Stimulated activated naive CD8-positive, alpha-beta T cell treated with anti-CD3 and anti-CD28 coated beads, Interleukin-15, Interleukin-2, amounts not matched to agents 100 U/mL and 50 U/mL, for 24 hours (primary cell): ENCODE data around the gene FOXJ1.
"Not testable (repeated sequence)": the region's sequence is repeated elsewhere in the genome, so short reads cannot be mapped to it uniquely, and the experiment has no call there.

Experiments used
- ATAC-seq: fragments of 150-1000 bp; cut with Tn5 transposase; one replicate; pipeline ENCODE4 v1.10.0; 2021
- DNase-seq: peaks from one replicate; pipeline ENCODE4 v3.0.0; 2021

FOXJ1 gene, protein sequence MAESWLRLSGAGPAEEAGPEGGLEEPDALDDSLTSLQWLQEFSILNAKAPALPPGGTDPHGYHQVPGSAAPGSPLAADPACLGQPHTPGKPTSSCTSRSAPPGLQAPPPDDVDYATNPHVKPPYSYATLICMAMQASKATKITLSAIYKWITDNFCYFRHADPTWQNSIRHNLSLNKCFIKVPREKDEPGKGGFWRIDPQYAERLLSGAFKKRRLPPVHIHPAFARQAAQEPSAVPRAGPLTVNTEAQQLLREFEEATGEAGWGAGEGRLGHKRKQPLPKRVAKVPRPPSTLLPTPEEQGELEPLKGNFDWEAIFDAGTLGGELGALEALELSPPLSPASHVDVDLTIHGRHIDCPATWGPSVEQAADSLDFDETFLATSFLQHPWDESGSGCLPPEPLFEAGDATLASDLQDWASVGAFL

DNA sequence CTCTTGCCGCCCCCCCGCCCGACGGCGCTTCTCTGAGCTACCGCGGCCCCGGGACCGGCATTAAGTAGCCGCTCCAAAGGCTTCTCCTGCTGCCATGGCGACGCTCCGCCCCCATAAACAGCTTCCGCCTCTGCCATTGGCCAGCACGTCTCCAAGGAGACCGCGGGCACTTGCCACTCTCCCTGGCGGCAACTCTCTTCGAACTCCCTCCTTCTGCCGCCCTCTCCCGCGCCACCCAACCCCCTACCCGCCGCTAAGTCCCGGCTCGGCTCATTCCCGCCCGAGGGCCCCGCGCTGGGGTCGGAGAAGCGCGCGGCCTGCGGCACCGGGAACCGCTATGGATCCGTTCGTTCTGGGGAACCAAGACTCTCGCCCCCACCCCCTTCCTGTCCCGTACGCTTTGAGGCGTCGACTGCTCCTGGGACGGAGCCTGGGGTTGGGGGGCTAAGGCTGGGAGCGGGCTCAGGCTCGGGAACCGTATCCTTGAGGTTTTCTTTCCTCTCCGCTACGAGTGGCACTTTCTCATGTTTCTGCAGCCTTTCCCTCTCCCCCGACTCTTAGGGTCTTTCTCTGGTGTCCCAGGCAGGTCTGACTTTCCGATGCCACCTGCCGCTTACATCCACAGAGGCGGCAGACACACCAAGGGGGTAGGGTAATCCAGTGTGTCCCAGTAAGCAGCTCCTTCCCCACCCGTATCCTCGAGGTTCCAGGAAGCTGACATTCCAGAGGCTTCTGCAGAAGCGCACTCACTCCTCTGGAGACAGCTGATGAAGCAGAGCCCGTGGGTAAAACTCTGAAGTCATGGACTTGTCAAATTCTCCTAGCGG lies at the start of gene FOXJ1:
FOXJ1 (minus strand) TSS at position 34 of the 827 bp plus-strand sequence. CDS start 850 bp downstream, outside the sequence.
- peak; percentile 82 for ATAC-seq
- DNase-seq: peak; percentile 91

DNA sequence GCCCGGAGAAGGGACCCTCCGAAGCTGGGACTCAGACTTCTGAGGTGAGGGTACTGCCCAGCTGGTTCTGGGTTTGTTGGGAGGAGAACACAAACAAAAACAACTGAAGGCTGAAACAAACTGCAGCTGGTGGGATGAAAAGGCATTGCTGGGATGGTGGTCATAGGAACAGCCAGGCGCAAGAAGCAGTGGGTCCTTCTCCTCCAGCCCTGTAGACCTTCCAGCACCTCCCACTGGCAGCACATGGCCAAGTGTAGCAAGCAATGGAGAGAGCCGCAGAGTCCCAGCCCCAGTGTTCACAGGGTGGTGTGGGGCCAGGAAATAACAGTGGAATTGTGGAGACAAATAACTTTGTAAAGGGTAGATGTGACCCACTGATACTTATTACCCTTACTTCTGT lies 48.7 kb upstream of the FOXJ1 start:
- DNase-seq: no peak
- ATAC-seq: no peak

DNA sequence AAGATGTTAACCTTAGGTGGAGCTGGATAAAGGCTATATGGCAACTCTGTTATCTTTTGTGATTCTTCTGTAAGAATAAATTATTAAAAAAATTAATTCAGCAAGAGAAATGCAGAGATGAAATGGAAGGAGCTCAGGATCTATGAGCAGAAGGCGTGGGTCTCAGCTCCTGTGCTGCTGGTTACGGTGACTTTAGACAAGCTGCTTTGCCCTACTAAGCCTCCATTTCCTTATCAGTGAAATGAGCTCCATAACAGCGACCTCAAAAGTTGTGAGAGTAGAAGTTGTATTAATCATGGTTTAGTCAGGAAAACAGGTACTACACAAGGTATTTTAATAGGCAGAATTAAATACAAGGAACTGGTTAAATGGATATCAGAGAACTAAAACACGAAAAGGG lies 48.2 kb upstream of the FOXJ1 start:
- DNase-seq: no peak
- no peak for ATAC-seq

DNA sequence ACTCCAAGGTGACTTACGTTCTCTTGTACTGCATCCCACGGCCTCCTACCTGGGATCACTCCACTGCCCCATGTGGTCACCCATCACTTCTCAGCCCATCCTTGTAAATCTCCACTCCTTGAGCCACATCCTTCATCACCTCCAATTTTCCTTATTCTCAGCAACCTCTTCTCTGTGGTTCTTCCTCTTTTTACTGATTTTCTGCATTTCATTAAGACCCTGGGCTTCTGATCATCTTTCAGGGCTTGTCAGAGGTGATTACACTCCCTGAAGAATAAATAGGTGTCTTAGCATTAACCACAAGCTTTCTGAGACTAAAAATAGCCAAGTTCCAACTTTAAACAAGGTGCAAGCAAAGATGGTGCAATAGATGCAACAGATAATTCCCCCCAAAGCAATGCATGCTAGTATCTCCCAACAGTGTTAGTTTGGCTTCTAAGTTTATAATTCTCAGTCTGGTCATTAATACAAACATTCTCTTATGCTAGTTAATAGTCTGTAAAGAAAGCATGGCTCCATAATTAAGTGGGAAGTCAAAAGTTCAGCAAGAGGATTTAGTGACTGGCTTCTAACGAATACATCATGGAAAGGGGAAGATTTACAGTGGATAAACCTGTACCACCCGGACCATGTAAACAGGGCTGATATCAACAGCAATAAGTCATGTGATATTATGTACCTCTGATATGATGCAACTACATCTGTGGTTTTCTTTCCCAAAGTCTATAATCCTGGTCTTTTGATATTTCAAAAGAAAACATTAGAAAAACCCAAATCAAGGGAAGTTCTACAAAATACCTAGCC lies 47.4 kb upstream of the FOXJ1 start:
- ATAC-seq (no peak), DNase-seq (no peak)

DNA sequence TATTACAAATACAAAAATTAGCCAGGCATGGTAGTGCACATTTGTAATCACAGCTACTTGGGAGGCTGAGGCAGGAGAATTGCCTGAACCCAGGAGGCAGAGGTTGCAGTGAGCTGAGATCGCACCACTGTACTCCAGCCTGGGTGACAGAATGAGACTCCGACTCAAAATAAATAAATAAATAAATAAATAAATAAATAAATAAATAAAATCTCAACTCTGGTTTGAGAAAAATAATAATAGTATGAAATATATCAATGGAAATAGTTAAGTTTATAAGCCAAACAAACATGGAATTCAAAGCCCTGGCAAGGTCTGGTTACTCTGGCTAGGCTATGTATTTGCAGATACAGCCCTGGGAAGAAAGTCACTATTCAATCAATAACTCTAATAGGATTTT lies 45.7 kb upstream of the FOXJ1 start:
- DNase-seq, ATAC-seq: not testable (repeated sequence)

DNA sequence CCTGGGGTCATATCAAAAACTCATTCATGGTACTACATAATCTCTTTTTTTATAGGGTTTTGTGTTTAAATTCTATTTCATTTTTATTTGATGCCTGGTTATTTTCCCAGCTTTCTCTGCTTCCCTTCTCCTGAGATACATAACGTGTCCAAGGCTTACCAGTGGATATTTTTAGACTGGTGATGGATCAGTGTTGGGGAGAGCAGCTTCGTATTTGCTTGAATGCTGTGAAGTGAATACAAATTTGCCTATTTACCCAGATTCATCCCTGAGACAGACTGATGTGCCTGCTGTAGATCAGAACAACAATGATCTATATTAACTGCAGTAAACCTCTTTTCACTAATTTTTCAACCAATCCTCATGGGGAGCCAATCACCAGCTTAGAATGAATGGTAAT lies 43.2 kb upstream of the FOXJ1 start:
- DNase-seq: no peak
- ATAC-seq: no peak

DNA sequence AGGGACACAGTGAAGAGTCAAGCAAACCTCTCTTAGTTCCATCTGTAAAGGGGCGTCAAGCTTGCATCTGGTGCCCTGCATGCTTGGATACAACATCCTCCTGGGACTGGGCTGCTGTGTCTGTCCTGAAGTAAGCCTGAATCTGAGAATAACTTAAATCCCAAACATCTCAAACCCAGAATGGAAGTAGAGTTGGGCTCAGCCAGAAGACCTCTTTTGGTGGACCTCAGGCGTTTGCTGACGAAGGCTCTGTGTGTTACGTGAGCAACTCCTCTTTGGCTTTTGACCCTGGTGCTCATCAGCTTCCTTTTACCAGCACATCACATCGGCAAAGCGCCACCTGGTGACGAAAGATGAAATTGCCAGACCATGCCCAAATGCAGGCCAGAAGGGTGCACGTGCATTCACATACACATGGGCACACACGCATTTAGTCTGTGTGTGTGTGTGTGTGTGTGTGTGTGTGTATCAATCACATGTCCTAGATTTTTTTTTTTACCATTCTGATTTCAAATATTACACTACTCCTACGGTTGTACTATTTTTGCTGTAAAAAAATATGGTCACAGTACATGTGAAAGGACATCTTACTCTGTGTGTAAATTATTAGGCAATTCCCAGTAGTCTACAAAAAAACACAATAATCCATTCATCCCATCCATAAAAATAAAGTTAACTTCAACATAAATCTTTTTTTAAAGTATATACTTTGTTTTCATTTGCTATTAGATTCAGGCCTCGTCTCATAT lies 41.1 kb upstream of the FOXJ1 start:
- peak; percentile 84 for ATAC-seq
- DNase-seq: peak; percentile 95

DNA sequence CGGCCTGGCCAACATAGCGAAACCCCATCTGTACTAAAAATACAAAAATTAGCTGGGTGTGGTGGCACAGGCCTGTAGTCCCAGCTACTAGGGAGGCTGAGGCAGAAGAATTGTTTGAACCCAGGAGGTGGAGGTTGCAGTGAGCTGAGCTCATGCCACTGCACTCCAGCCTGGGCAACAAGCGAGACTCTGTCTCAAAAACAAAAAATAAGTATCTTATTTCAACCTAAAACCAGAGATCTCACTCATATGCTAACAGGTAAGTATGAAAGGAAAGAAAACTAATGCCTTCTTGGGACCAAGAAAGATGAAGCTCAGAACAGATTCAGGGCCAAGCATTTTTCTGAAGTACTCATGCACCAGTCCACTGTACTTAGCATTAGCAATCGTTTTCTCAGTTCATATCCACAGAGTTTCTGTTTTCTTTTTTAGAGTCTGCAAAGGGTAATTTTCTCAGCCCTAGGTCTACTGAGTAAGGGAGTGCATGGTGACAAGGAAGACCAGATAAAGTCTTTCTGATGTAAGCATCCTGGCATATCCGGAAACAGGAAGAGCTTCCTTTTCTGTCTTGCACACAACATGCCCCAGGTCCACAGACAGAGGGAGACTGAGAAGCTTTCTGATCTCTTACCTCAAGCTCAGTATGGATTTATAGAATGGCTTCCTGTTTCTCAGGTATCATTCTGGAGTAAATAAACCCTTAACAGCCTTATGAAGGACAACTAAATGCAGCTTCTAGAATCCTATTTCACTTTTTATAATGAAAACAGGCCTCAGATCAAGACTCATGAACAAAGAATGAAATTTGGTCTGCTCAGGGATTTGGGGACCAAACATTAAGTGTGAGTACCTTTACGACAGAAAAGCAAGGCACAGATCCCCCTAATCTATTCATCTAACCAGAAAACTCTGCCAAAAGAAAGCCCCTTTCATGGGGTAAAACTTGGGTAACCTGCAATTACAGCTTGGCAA lies 38.7 kb upstream of the FOXJ1 start:
- ATAC-seq: peak; percentile 70
- no peak for DNase-seq

DNA sequence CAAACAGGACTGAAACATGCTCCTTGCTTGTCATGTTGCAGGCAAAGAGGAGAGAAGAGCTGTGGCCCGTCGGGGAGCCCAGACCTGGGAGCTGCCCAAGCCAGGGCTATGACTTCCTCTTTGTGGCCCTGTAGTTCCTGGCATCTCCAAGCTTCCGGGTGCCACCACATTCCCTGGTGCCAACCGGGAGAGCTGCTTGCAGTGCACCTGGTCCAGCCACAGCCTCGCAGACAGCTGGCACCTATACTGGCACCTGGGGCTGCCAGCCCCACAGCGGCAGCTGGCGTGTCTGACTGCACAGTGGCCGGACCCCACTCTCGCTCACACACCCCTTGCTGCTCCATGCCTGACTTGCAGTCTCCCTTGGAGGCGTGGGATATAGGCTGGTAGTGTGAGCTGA lies 37.1 kb upstream of the FOXJ1 start:
- no peak for DNase-seq
- no peak for ATAC-seq

DNA sequence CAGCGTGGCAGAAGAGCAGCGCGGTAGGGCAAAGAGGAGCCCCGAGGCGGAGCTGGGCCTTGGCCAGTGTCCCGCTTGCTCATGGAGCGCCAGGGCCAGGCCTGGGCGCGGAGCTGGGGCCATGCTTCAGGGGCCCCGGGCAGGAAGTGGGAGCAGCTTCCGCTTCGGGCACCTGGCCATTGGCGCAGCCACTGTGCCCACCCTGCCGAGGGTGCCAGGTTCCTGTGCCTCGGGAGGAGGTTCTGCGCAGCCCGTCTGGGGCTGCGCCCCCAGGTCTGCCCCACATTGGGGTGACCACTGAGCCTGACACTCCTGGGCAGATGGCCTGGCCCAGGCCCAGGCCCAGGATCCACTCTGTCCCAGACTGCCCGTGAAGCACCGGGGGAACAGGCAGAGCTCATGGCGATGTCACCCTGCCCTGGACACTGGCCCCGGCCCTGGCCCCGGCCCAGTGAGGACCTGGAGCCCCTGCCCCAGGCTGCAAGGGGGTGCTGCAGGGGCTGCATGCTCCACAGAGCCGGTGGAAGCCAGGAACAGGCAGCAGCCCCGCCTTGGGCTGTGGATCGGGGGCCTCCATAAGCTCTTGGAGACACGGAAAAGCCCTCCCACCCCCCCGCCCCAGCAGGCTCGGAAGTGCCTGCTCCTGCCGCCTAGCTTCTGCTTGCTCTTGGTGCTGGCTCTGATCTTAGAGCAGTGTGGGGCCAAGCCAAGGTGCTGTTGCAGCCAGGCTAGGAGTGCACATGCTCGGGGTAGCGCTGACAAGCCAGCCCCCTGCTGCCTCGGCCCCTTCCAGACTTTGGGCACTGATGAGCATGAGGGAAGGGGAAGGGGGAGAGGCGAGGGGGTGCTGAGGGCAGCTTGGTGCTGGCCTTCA lies 35.9 kb upstream of the FOXJ1 start:
- DNase-seq (no peak), ATAC-seq (no peak)

DNA sequence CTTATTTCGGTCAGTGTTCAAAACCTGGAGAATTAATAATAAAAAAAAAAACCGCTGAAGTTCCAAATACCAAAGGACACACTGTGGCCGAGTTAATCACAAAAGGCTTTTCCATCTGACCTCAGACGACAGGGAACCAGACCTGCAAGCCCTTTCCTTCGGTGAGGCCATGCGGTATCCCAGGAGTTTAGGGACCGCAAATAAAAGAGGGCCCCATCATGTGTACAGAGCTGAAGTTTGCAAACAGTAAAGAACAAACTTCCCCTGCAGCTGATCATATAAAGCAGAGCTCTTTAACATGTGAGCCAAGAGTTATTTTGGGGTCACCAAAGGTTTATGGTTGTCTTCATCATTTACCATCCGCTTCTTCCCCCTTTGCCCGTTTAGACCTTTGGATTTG lies 33.0 kb upstream of the FOXJ1 start:
- ATAC-seq (no peak), DNase-seq (no peak)

DNA sequence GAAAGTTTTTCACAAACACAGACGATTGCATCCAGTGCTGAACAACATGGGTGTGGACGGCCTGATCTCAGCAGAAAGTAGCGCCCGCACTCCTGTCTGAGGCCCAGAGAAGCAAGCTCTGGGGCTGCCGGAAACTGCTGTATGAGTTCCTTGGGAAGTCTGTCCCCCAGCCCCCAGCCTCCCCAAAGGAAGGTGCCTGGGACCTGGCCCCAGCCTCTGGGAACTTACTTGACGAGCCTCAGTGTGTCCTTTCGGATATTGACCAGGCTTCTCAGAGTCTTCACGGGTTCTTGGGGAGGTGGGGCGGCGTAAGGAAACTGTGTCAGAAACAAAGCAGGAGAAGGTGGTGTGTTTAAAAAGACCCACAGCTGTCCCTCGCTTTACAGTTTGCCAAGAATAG lies 32.4 kb upstream of the FOXJ1 start:
- ATAC-seq (no peak), DNase-seq (no peak)

DNA sequence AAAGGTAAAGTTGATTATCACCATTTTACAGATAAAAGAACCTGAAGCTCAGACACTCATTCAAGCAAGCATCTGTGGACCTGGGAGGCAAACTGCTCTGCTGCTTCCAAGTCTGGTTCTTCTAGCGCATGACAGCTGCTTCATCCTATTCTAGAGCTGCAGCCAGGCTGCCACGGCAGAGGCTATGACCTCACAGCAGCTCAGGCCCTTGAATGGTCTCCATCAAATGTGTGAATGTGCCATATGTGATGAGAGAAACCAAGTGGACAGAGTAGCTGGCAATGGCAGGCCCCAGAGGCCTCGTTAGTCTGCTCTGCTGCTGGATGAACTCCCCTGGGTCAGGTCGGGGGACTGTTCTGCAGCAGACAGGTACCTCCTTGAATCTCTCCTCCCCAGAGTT lies 30.7 kb upstream of the FOXJ1 start:
- ATAC-seq (no peak), DNase-seq (no peak)

DNA sequence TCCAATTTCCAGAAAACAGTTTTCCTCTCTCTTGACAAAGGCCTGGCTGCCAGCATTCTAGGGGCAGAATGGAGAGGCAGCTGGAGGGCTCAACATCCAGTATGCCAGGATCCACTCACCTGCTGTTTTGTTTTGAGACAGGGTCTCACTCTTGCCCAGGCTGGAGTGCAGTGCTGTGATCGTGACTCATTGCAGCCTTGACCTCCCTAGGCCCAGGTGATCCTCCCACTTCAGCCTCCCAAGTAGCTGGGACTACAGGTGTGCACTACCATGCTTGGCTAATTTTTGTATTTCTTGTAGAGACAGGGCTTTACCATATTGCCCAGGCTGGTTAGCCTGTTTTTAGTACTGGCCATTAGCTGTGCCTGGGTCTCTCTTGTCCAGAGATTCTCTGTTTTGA lies 29.1 kb upstream of the FOXJ1 start:
- no peak for ATAC-seq

DNA sequence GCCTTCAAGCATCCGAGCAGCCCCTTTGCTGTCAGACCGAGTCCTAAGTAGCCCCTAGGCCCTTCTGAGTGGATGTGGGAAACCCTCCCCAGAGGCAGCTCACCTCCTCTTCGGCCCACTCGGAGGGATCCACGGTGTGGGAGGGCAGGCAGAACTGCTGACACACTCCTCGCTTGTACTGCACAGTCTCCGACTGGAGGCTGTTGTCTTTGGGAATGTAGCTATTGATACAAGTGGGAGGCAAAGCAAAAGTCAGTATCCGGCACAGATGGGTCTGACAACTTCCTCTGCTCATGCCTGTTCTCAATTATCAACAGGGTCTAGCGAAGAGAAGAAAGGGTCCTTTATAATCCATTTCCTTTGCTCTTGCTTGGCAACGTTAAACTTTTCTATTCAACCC lies 25.9 kb upstream of the FOXJ1 start:
- ATAC-seq (no peak), DNase-seq (no peak)

More for the DNA sequence above, 29.1 kb upstream of the FOXJ1 start:
- DNase-seq: no peak

DNA sequence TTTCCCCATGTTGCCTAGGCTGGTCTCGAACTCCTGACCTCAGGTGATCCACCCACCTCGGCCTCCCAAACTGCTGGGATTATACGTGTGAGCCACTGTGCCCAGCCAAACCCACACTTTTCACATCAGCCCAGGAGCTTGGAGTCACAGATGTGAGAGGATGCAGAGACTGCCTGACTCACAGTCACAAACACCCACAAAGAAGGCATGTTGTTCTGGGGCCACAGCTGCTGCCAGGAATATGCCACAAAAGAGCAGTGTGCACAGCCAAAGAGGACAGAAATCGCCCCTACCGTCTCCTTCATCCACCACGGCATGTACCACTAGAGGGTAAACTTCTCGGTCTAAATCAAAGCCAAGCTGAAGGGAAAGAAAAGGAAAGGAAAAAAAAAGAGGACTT lies 25.1 kb upstream of the FOXJ1 start:
- DNase-seq (no peak), ATAC-seq (peak; percentile 71)

DNA sequence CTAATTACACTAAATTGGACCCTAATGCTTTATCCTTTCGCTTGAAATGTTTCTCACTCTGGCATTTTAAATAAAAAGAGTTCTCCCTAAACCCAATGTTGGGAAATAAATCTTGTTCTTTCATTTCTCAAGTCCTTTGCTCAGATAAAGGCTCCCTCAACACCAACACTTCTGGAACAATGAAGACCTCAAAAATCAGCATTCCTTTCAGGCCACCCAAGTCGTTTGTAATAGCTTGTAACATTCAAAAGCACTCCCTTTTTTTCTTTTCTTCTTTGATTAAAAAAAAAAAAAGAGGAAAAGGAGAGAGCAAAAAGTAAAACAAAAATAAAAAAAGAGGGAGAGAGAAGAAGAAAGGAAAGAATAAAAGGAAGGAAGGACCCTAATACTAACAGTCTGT lies 23.3 kb upstream of the FOXJ1 start:
- DNase-seq: no peak
- no peak for ATAC-seq

DNA sequence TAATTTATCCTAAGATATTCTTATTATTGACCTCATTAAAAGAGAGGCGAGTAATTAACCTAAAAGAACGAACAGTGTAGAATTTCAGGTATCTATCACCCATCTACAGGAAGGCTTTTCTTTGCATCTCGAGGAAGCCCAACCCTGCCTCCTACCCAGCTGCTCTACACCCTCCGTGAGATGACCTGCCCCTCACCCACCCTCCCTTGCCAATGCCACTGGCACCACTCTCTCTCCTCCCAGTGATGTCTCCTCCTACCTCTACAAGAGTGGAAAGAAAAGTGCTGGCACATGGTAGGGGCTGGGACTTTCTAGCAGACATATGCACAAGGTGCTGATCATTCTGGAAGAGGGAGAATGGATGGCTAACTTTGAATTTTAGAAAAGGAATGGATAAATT lies 22.9 kb upstream of the FOXJ1 start:
- ATAC-seq: no peak
- DNase-seq: no peak

DNA sequence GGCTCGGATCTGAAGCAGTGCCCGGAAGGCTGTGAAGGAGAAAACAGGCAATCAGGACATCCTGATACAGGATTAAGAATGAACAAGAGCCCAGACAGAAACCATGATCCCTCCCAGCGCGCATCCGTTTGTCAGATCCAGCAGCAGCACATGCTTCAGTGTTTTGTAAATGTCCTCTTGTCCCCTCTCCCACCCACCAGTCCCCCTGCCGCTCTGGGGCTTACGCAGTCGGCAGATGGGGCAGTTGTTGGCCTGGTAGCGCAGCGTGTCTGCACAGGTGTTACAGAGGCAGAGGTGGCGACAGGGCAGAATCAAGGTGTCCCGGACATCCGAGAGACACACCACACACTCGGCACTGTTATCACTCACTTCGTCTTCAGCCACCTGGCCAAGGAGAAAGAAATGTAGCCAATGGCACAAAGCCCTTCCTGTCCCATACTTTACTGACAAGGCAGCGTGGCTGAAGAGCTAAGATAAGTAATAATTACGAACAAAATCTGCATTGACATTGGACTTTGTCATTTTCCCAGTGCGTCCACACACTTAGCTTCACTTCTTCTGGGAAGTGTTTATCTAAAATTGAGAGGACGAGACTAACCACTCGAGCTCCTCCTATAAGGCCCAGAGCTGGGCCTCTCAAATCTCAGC lies 20.7 kb upstream of the FOXJ1 start:
- no peak for ATAC-seq

More for the DNA sequence above, 20.7 kb upstream of the FOXJ1 start:
- no peak for DNase-seq
